Body of pancreas (tissue), 4 donors: ENCODE results near the gene MUC6.

ENCODE experiments used
- POLR2A ChIP-seq, 3 donors: fragments of 450-650 bp; IDR thresholded peaks; one replicate each; pipeline ENCODE4 v1.6.1; 2016; ENCODE audit warnings: antibody characterized with exemption in 3 of 3, mild to moderate bottlenecking in 2 of 3
- TF ChIP-seq, protein P1 (sequence below), 7 experiments: fragments of 450-650 bp in 4 of 7; fragments of 200-600 bp in 3 of 7; sonication (generic) in 3 of 7; IDR thresholded peaks; one replicate each; pipeline ENCODE4 v1.5.1; 2016 to 2019; ENCODE audit warnings: antibody characterized with exemption in 7 of 7

DNA sequence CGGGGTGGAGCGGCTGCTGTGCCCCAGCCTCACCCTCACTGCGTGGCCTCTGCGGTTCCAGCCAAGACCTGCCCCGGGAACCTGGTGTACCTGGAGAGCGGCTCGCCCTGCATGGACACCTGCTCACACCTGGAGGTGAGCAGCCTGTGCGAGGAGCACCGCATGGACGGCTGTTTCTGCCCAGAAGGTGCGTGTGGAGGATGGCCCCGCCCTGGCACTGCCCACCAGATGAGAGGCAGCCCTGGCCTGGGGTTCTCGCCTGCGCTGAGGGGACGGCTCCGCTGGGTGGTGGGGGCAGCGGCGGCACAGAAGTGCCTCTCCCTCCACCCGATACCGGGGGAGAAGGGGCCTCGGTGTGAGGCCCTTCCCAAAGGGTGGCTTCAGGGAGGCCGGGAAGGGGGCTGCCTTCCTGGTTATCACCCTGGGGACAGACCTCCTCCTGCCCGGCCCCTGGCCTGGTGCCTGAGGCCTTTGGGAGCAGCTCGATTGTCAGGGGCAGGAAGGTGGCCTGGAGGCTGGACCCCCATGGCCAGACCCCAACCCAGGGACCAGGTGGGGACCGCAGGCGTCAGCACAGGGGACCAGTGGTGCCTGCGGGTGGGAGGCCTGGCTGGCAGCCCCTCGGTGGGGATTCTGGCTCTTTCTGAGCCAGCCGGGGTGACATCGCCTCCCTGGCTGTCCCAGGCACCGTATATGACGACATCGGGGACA, 45.2 kb upstream of the MUC6 start:
- TF ChIP-seq, protein P1, sequence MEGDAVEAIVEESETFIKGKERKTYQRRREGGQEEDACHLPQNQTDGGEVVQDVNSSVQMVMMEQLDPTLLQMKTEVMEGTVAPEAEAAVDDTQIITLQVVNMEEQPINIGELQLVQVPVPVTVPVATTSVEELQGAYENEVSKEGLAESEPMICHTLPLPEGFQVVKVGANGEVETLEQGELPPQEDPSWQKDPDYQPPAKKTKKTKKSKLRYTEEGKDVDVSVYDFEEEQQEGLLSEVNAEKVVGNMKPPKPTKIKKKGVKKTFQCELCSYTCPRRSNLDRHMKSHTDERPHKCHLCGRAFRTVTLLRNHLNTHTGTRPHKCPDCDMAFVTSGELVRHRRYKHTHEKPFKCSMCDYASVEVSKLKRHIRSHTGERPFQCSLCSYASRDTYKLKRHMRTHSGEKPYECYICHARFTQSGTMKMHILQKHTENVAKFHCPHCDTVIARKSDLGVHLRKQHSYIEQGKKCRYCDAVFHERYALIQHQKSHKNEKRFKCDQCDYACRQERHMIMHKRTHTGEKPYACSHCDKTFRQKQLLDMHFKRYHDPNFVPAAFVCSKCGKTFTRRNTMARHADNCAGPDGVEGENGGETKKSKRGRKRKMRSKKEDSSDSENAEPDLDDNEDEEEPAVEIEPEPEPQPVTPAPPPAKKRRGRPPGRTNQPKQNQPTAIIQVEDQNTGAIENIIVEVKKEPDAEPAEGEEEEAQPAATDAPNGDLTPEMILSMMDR (IDR thresholded peaks at IDR 0.05), result no peak
- no peak for TF ChIP-seq POLR2A (IDR thresholded peaks at IDR 0.05)
